GM06990 (cell line): ENCODE data around the gene WT1.

ENCODE experiments used
- DNase-seq: peaks from one replicate; pipeline ENCODE4 v3.0.0-alpha.2; 2011; ENCODE audit not compliant: insufficient read length; ENCODE audit errors: extremely low read depth
- H3K27me3 ChIP-seq: replicated peaks from 2 replicates; pipeline ENCODE4 v1.6.0; 2011; ENCODE audit warnings: low read length; ENCODE audit not compliant: control insufficient read depth, insufficient read depth
- H3K36me3 ChIP-seq: 2 replicates; pipeline ENCODE4 v1.5.1; 2011; ENCODE audit warnings: low read length; ENCODE audit not compliant: control insufficient read depth, insufficient read depth
- H3K4me3 ChIP-seq: replicated peaks from 2 replicates; pipeline ENCODE4 v1.5.1; 2011; ENCODE audit warnings: low read depth, mild to moderate bottlenecking, control low read depth, low read length
- CTCF ChIP-seq: IDR thresholded peaks from 2 replicates; pipeline ENCODE4 v1.5.1; 2011; ENCODE audit warnings: low read length, control low read depth, mild to moderate bottlenecking, inconsistent platforms; ENCODE audit not compliant: insufficient read depth, poor library complexity, severe bottlenecking

The WT1 gene

GRCh38 chr11:32341620-32342613, 93.4 kb downstream of the WT1 start:
- no peak for DNase-seq
- H3K27me3 ChIP-seq = no peaks in the 10 kb centered on the region
- no peak for TF ChIP-seq CTCF
- no peak overlapping the region for H3K4me3 ChIP-seq
- no peaks in the 10 kb centered on the region for H3K36me3 ChIP-seq

- no peak for TF ChIP-seq CTCF
- Histone ChIP-seq H3K27me3 (no peaks in the 10 kb centered on the region), H3K36me3 (no peaks in the 10 kb centered on the region), H3K4me3 (no peak overlapping the region)
- no peak for DNase-seq
These were observed 95.2 kb downstream of the WT1 start for GRCh38 chr11:32340181-32340580.
